D721Med (cell line): ENCODE measurements around the gene TAS2R5.
"Not testable (repeated sequence)": the region's sequence is repeated elsewhere in the genome, so short reads cannot be mapped to it uniquely, and the experiment has no call there.

ENCODE experiments used
- DNase-seq: peaks from one replicate; pipeline ENCODE4 v3.0.0; 2011; ENCODE audit warnings: low spot score; ENCODE audit not compliant: insufficient read length
- FAIRE-seq: peaks from 2 replicates; lab custom pipeline; 2011; peaks lifted over from hg19 to GRCh38; lab: Jason Lieb, UNC
- CTCF ChIP-seq: IDR thresholded peaks from 2 replicates; pipeline ENCODE4 v1.5.1; 2012; ENCODE audit warnings: mild to moderate bottlenecking, control low read depth; ENCODE audit not compliant: insufficient read depth; ENCODE audit errors: missing control alignments

TAS2R5 gene

GRCh38 chr7:141789917-141790316, at the start of gene TAS2R5:
Gene TAS2R5 (plus strand): TSS chr7:141790217. CDS start chr7:141790362, 145 bp downstream.
- TF ChIP-seq CTCF = no peak
- FAIRE-seq (no peak), DNase-seq (no peak)

GRCh38 chr7:141742229-141742628, 47.8 kb upstream of the TAS2R5 start:
- no peak for DNase-seq
- TF ChIP-seq CTCF = no peak
- FAIRE-seq = no peak

DNA sequence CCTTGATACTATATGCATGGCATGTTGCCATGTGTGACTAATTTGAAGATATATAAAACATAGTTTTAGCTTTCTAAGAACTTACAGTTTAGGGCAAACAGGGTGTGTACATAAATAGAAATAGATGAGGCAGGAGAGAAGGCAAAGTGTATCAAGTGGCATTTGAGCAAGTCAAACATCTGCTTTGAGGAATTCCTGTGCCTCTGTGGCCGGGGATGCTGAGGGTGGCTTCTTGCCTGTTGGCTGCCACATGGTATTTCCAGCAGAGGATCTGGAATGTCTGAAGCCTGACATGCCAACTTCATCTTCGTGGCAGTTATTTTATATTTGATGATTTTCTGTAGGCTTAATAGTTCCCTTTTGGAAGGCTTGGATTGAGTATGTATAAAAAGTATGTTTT, 45.9 kb upstream of the TAS2R5 start:
- DNase-seq = no peak
- TF ChIP-seq CTCF = no peak
- no peak for FAIRE-seq

DNA sequence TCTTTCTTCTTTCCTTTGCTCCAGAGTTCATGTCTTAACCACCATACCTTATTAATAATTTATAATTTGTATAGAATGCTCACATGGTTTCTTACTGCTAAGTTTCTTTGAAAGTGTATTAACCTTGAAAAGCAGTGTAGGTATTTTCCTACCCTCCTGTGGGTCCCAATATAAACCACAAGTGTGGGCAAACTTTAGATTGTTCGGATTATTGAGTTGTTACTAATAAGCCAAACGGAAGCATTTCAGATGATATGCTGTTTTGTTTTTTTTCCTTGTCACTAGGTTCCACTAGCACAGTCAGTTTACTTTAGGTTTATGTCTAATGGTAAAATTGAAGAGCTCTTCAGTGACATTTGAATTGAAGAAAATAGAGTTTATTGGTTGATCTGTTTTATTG, 41.6 kb upstream of the TAS2R5 start:
- TF ChIP-seq CTCF = no peak
- FAIRE-seq = no peak
- no peak for DNase-seq

DNA sequence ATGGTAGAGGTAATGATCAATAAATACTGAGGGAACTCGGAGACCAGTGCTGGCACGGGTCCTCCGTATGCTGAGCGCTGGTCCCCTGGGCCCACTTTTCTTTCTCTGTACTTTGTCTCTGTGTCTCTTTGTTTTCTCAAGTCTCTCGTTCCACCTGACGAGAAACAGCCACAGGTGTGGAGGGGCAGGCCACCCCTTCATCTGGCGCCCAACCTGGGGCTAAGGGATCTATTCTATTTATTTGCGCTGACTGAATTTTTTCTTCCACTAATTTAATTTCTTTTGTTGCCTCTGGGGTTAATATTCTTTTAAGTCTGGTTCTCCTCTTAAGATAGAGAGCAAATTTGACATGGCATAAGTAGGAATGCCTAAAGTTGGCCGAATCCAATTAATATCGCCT, 38.1 kb upstream of the TAS2R5 start:
- DNase-seq, FAIRE-seq: not testable (repeated sequence)

DNA sequence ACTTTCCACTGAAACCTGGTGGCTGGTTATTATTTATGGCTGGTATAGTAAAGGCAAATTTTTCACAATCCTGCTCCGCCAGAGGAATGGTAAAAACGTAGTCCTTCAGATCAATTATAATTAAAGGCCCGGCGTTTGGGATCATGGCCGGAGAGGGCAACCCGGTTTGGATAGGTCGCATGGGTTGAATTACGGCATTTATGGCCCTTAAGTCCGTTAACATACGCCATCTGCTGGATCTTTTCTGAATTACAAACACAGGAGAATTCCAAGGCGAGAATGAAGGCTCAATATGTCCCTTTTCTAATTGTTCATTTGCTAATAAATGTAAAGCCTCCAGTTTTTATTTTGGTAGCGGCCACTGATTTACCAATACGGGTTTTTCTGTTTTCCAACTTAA, 37.4 kb upstream of the TAS2R5 start:
- DNase-seq (no peak), FAIRE-seq (no peak)
- peak; percentile 31 for TF ChIP-seq CTCF

GRCh38 chr7:141754939-141755338, 35.1 kb upstream of the TAS2R5 start:
- peak; percentile 58 for TF ChIP-seq CTCF
- no peak for FAIRE-seq
- DNase-seq = no peak

GRCh38 chr7:141763797-141764196, 26.2 kb upstream of the TAS2R5 start, which contains the start of gene TAS2R3:
Gene TAS2R3 (plus strand): TSS chr7:141764097. CDS start chr7:141764159, 62 bp downstream.
- no peak for TF ChIP-seq CTCF
- FAIRE-seq (no peak), DNase-seq (no peak)

DNA sequence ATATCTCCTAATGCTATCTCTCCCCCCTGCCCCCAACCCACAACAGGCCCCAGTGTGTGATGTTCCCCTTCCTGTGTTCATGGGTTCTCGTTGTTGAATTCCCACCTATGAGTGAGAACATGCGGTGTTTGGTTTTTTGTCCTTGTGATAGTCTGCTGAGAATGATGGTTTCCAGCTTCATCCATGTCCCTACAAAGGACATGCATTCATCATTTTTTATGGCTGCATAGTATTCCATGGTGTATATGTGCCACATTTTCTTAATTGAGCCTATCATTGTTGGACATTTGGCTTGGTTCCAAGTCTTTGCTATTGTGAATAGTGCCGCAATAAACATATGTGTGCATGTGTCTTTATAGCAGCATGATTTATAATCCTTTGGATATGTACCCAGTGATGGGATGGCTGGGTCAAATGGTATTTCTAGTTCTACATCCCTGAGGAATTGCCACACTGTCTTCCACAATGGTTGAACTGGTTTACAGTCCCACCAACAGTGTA, 19.9 kb upstream of the TAS2R5 start:
- FAIRE-seq, DNase-seq: not testable (repeated sequence)
